Left renal cortex interstitium (tissue), 4 donors: ENCODE data around the gene PSORS1C2. TPM values are rescaled to one million over a fixed set of nuclear protein-coding genes. Genes with fewer than 3 reads are reported as not detected.
"Not testable (repeated sequence)": the region's sequence is repeated elsewhere in the genome, so short reads cannot be mapped to it uniquely, and the experiment has no call there.

Experiments used
- DNase-seq, 4 donors: peaks; one replicate each; pipeline ENCODE4 v3.0.0-alpha.2; 2013; ENCODE audit warnings: low read depth in 4 of 4, low spot score in 2 of 4, missing footprints in 1 of 4
- polyA plus RNA-seq, 4 donors: library from polyadenylated mRNA; unstranded; fragments of 120-200 nt; gene quantifications; one replicate each; pipeline ENCODE4 v1.2.1, GENCODE V29; 2013; ENCODE audit not compliant: insufficient read length in 4 of 4

The PSORS1C2 gene
- polyA plus RNA-seq, 4 donors: 0.22 TPM; not detected in 3

GRCh38 chr6:31168606-31169005 lies 29.7 kb upstream of the PSORS1C2 start:
- no peak for DNase-seq

- no peak for DNase-seq
Measured at GRCh38 chr6:31165986-31166385, 27.1 kb upstream of the PSORS1C2 start.

- not testable (repeated sequence) for DNase-seq
Measured at GRCh38 chr6:31165064-31165832, 26.4 kb upstream of the PSORS1C2 start.

- DNase-seq: not testable (repeated sequence)
Measured at GRCh38 chr6:31164475-31165063, 25.7 kb upstream of the PSORS1C2 start.

- no peak for DNase-seq
Measured at GRCh38 chr6:31163922-31164321, 25.1 kb upstream of the PSORS1C2 start.

- DNase-seq: no peak
Measured at GRCh38 chr6:31162463-31163165, 23.7 kb upstream of the PSORS1C2 start.

GRCh38 chr6:31161216-31162126 lies 22.6 kb upstream of the PSORS1C2 start:
- DNase-seq: no peak

- no peak for DNase-seq
Measured at GRCh38 chr6:31158863-31159855, 20.3 kb upstream of the PSORS1C2 start.

- peak; percentile 97 to 99 (median 99) for DNase-seq
Measured at GRCh38 chr6:31158140-31158862, 19.4 kb upstream of the PSORS1C2 start, which contains the start of gene TCF19. Gene TCF19, plus strand, starts transcription at chr6:31158589. Its CDS starts 881 bp downstream, at chr6:31159470.

- DNase-seq: no peak
Measured at GRCh38 chr6:31157513-31158139, 18.8 kb upstream of the PSORS1C2 start, which contains the start of gene CCHCR1. Gene CCHCR1, minus strand, starts transcription at chr6:31157802. Its CDS starts 202 bp downstream, at chr6:31157600.

- no peak for DNase-seq
Measured at GRCh38 chr6:31156641-31157040, 17.8 kb upstream of the PSORS1C2 start.

GRCh38 chr6:31154436-31154835 lies 15.6 kb upstream of the PSORS1C2 start:
- no peak for DNase-seq

GRCh38 chr6:31152781-31153180 lies 13.9 kb upstream of the PSORS1C2 start:
- DNase-seq: no peak

- DNase-seq: no peak
Measured at GRCh38 chr6:31149827-31150447, 11.1 kb upstream of the PSORS1C2 start.

GRCh38 chr6:31145386-31145785 lies 6.5 kb upstream of the PSORS1C2 start:
- no peak for DNase-seq

GRCh38 chr6:31144970-31145340 lies 6.1 kb upstream of the PSORS1C2 start:
- no peak for DNase-seq

- no peak for DNase-seq
Measured at GRCh38 chr6:31144296-31144969, 5.6 kb upstream of the PSORS1C2 start.
